Transverse colon (tissue), 4 donors: ENCODE data around the gene PTPRD. TPM values are rescaled to one million over a fixed set of nuclear protein-coding genes. Genes with fewer than 3 reads are reported as not detected.
A peak's percentile ranks its signal among the peaks of the same experiment; 100 is the strongest.

Experiments used
- DNase-seq: peaks from one replicate; pipeline ENCODE4 v3.0.0-alpha.2; 2019
- H3K27ac ChIP-seq, 4 donors: fragments of 200-600 bp; sonication (generic); 2 replicates each; pipeline ENCODE4 v1.5.1; 2016 to 2018; ENCODE audit warnings: inconsistent platforms in 4 of 4
- H3K27me3 ChIP-seq: fragments of 200-600 bp; sonication (generic); 2 replicates; pipeline ENCODE4 v1.5.1; 2017; ENCODE audit warnings: inconsistent platforms
- H3K36me3 ChIP-seq, 4 donors: fragments of 200-600 bp; sonication (generic); 2 replicates each; pipeline ENCODE4 v1.5.1; 2017 to 2019; ENCODE audit warnings: inconsistent platforms in 4 of 4
- H3K4me1 ChIP-seq, 4 donors: fragments of 200-600 bp; sonication (generic); 2 replicates each; pipeline ENCODE4 v1.5.1; 2017 to 2020; ENCODE audit warnings: inconsistent platforms in 4 of 4
- H3K4me3 ChIP-seq, 4 donors: fragments of 200-600 bp; sonication (generic); 1 replicate in 1 of 4; 2 replicates in 3 of 4; pipeline versions ENCODE4 v1.5.1 to v1.6.1; 2017 to 2019; ENCODE audit warnings: inconsistent platforms in 4 of 4
- H3K9me3 ChIP-seq, 2 donors: fragments of 200-600 bp; sonication (generic); 2 replicates each; pipeline ENCODE4 v1.5.1; 2017 to 2019; ENCODE audit warnings: inconsistent platforms in 2 of 2
- EP300 ChIP-seq: sonication (generic); formaldehyde crosslinking; IDR thresholded peaks from one replicate; pipeline ENCODE4 v1.6.1; 2017; ENCODE audit warnings: antibody characterized with exemption, low read depth
- POLR2A ChIP-seq: fragments of 450-650 bp; IDR thresholded peaks from one replicate; pipeline ENCODE4 v1.6.1; 2016; ENCODE audit warnings: antibody characterized with exemption, mild to moderate bottlenecking, moderate library complexity
- POLR2AphosphoS5 ChIP-seq, 3 donors: sonication (generic); formaldehyde crosslinking; IDR thresholded peaks; one replicate each; pipeline ENCODE4 v1.6.1; 2016; ENCODE audit warnings: antibody characterized with exemption in 3 of 3
- WGBS, 2 donors: methylation state at CpG; one replicate each; pipeline ENCODE4 v1.1.5; 2018; ENCODE audit warnings: low coverage in 1 of 2; 5-methylcytosine and 5-hydroxymethylcytosine counted together
- in situ Hi-C, 4 donors: fragments of 200-750 bp; cut with MboI; loops; one replicate each; pipeline versions ENCODE4 v1.15.0 to v1.15.1; 2017; ENCODE audit warnings: low sequenced_read_pairs in 3 of 4, low pct_ligation_motif_present in 1 of 4, low pct_unique_long_range_greater_than_20kb in 1 of 4
- intact Hi-C: fragments of 100-400 bp; cut with DNase I; formaldehyde crosslinking; loops from one replicate; pipeline ENCODE4 v1.15.1; 2023; ENCODE audit warnings: low total_unique reads
- total RNA-seq, 4 donors: library from RNA; depleted of rRNA; stranded (reverse); fragments of >200 nt; gene quantifications; one replicate each; pipeline ENCODE4 v1.1.0, GENCODE V29; 2016
- TF ChIP-seq, protein P1 (sequence below), 5 experiments: fragments of 200-600 bp in 3 of 5; fragments of 450-650 bp in 2 of 5; sonication (generic) in 3 of 5; IDR thresholded peaks; 1 replicate in 2 of 5; 2 replicates in 3 of 5; pipeline ENCODE4 v1.5.1; 2016 to 2017; ENCODE audit warnings: antibody characterized with exemption in 5 of 5, inconsistent platforms in 3 of 5, mild to moderate bottlenecking in 2 of 5, moderate library complexity in 1 of 5

Gene PTPRD
- total RNA-seq, 4 donors from 2014 or later: 43.0 to 115 (median 79.1) TPM

- Histone ChIP-seq H3K4me1 (peaks cover 0 to 40% (median 6%) of the 10 kb centered on the region in 4 donors), H3K4me3 (no peak overlapping the region), H3K36me3 (no peaks in the 10 kb centered on the region), H3K27ac (peak overlapping the region; percentile 7 to 68 (median 44)), H3K27me3 (no peaks in the 10 kb centered on the region), H3K9me3 (no peaks in the 10 kb centered on the region)
- 55 to 62% methylated on average over 4 of the region's 4 CpGs for WGBS, 2 donors
- in situ Hi-C loops (no loop called here), intact Hi-C loops (no loop called here)
- DNase-seq: peak; percentile 13
- TF ChIP-seq EP300 (no peak), POLR2A (no peak), POLR2AphosphoS5 (IDR thresholded peaks at IDR 0.05) (no peak)
- TF ChIP-seq, protein P1, sequence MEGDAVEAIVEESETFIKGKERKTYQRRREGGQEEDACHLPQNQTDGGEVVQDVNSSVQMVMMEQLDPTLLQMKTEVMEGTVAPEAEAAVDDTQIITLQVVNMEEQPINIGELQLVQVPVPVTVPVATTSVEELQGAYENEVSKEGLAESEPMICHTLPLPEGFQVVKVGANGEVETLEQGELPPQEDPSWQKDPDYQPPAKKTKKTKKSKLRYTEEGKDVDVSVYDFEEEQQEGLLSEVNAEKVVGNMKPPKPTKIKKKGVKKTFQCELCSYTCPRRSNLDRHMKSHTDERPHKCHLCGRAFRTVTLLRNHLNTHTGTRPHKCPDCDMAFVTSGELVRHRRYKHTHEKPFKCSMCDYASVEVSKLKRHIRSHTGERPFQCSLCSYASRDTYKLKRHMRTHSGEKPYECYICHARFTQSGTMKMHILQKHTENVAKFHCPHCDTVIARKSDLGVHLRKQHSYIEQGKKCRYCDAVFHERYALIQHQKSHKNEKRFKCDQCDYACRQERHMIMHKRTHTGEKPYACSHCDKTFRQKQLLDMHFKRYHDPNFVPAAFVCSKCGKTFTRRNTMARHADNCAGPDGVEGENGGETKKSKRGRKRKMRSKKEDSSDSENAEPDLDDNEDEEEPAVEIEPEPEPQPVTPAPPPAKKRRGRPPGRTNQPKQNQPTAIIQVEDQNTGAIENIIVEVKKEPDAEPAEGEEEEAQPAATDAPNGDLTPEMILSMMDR (IDR thresholded peaks at IDR 0.05): peak in 1 of 5 experiments; percentile 24
Observed at GRCh38 chr9:8802242-8802641, 1810.6 kb downstream of the PTPRD start.

DNA sequence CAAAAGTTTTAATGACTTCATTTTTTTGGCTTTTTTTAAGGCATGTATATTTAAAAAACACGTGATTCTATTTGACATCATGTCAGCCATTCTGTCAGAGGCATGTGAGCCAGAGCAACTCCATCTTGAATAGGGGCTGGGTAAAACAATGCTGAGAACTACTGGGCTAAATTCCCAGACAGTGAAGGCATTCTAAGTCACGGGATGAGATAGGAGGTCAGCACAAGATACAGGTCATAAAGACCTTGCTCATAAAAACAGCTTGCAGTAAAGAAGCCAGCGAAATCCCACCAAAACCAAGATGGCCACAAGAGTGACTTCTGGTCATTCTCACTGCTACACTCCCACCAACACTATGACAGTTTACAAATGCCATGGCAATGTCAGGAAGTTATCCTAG, 1812.6 kb downstream of the PTPRD start:
- H3K36me3 ChIP-seq: no peaks in the 10 kb centered on the region
- DNase-seq: no peak
- H3K4me3 ChIP-seq: no peak overlapping the region
- intact Hi-C loops: no loop called here
- TF ChIP-seq EP300 (no peak), POLR2AphosphoS5 (IDR thresholded peaks at IDR 0.05) (no peak), POLR2A (no peak)
- TF ChIP-seq, protein P1 (IDR thresholded peaks at IDR 0.05): no peak
- H3K4me1 ChIP-seq: peaks cover 0 to 39% (median 6%) of the 10 kb centered on the region in 4 donors
- WGBS, 2 donors: 66 to 67% methylated on average over 1 to 3 of the region's 3 CpGs
- no peaks in the 10 kb centered on the region for H3K9me3 ChIP-seq
- in situ Hi-C loops: no loop called here
- H3K27ac ChIP-seq: no peak overlapping the region
- no peaks in the 10 kb centered on the region for H3K27me3 ChIP-seq

GRCh38 chr9:8799615-8800014, 1813.2 kb downstream of the PTPRD start:
- no peaks in the 10 kb centered on the region for H3K27me3 ChIP-seq
- H3K4me1 ChIP-seq: peaks cover 0 to 34% (median 3%) of the 10 kb centered on the region in 4 donors
- DNase-seq: no peak
- no peak overlapping the region for H3K4me3 ChIP-seq
- TF ChIP-seq POLR2AphosphoS5 (IDR thresholded peaks at IDR 0.05) (no peak), EP300 (no peak), POLR2A (no peak)
- TF ChIP-seq, protein P1 (IDR thresholded peaks at IDR 0.05): no peak
- no peaks in the 10 kb centered on the region for H3K9me3 ChIP-seq
- intact Hi-C loops: no loop called here
- in situ Hi-C loops: no loop called here
- no peak overlapping the region for H3K27ac ChIP-seq
- H3K36me3 ChIP-seq: no peaks in the 10 kb centered on the region

GRCh38 chr9:8799206-8799605, 1813.6 kb downstream of the PTPRD start:
- in situ Hi-C loops (no loop called here), intact Hi-C loops (no loop called here)
- Histone ChIP-seq H3K27me3 (no peaks in the 10 kb centered on the region), H3K4me1 (peaks cover 0 to 31% (median 3%) of the 10 kb centered on the region in 4 donors), H3K9me3 (no peaks in the 10 kb centered on the region), H3K36me3 (no peaks in the 10 kb centered on the region), H3K4me3 (no peak overlapping the region), H3K27ac (no peak overlapping the region)
- no peak for DNase-seq
- TF ChIP-seq POLR2AphosphoS5 (IDR thresholded peaks at IDR 0.05): no peak

DNA sequence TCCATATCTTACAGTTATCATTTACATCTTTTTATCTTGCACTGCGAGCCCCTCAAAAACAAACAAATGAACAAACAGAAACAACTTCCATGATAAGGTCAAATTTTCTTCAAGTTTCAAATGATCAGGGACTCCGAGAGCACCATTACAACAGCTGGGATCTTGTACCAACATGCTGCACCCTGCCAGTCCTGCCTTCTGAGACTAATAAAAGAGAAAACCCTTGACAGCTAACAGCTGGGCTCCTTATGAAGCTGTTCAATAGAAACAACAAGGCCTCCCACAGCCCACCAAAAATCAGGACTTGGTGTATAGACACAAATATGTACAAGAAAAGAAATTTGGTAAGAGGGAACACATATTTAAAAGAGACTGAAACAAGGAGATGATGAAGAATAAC, 1828.0 kb downstream of the PTPRD start:
- H3K27ac ChIP-seq: no peak overlapping the region

More for the DNA sequence above, 1828.0 kb downstream of the PTPRD start:
- Histone ChIP-seq H3K4me3 (no peak overlapping the region), H3K4me1 (no peaks in the 10 kb centered on the region), H3K36me3 (no peaks in the 10 kb centered on the region), H3K9me3 (no peaks in the 10 kb centered on the region), H3K27me3 (no peaks in the 10 kb centered on the region)
- WGBS, 2 donors: 48 to 81% methylated on average over 2 of the region's 2 CpGs
- intact Hi-C loops (no loop called here), in situ Hi-C loops (no loop called here)
- DNase-seq: no peak
- TF ChIP-seq EP300 (no peak), POLR2AphosphoS5 (IDR thresholded peaks at IDR 0.05) (no peak), POLR2A (no peak)
- TF ChIP-seq, protein P1 (IDR thresholded peaks at IDR 0.05): no peak
